Colon (tissue), 2 donors: Measurements from ENCODE around the gene TMEM266.

Source experiments
- FAIRE-seq: peaks from 2 replicates; lab custom pipeline; 2012; peaks lifted over from hg19 to GRCh38; lab: Jason Lieb, UNC
- donor health status: control.
- donor health status: control.

TMEM266 gene

GRCh38 chr15:76162784-76163456 lies 103.1 kb downstream of the TMEM266 start:
- FAIRE-seq: no peak

DNA sequence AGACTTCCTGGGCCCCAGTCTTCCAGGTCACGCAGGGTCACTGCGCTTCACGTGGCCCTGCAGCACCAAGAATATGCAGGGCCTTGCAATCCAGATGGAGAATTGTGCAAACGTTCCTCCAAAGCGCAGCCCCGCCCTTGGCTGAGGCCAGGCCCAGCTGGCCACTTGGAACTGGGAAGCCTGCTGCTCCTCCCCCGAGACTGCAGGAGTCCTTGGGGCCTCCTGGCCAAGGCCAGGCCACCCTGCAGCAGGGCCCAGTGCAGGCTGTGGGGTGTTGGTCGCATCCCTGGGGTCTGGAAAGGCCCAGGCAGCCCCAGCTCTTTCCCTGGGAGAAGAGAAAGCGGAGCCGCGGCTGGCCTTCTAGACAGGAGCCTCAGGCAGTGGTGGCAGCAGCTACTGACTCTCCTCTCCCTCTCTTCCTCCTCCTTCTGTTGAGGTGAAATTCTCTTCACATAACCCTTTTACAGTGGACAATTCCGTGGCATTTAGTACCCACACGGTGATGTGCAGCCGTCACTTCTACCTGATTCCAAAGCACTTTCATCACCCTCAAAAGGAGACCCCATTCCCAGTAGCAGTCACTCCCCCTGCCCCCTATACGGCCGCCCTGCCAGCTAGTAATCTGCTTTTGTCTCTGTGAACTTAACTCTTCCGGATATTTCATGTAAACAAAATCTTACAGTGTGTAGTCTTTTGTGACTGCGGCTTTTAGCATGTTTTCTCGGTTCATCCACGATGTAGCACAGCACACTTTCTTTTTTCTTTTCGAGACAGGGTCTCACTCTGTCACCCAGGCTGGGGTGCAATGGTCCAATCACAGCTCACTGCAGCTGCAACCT lies 103.9 kb downstream of the TMEM266 start:
- no peak for FAIRE-seq

- FAIRE-seq: no peak
Measured at GRCh38 chr15:76164602-76165001, 104.8 kb downstream of the TMEM266 start.

DNA sequence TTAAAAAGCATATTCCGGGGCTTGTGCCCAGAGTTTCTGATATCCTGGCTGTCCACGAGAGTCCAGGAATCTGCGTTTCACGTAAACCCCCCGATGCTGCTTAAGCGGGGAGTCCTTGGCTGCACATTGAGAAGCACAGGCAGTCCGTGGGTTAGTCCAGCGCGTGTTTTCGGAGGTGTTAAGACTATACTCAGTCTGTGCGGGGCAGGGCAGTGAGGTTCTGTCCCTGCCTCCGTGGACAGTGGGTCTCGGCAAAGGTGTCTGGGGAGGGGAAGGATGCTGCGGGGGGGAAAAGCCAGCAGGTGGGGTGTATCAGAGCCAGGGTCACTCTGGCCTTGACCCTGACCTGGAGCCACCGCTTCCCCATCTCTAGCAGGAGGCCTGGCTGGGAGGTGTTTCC lies 106.2 kb downstream of the TMEM266 start:
- no peak for FAIRE-seq

GRCh38 chr15:76168237-76168984 lies 108.6 kb downstream of the TMEM266 start:
- no peak for FAIRE-seq

DNA sequence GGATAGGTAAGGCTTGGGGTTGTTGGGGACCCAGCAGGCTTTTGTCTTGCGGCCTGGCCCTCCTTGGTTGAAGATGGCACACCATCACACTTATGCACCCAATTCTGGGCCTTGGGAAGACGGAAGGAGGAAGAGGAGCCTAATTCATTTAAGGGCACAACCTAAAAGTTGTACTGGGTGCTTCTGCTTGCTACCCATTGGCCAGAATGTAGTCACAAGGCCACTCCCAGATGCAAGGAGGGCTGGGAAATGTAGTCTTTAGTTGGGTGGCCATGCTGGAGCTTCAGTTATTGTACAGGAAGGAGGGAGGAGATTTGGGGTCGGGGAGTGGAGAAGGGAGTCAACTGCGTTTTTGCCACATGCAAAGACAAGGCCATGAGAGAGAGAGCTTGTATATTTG lies 109.2 kb downstream of the TMEM266 start:
- no peak for FAIRE-seq

DNA sequence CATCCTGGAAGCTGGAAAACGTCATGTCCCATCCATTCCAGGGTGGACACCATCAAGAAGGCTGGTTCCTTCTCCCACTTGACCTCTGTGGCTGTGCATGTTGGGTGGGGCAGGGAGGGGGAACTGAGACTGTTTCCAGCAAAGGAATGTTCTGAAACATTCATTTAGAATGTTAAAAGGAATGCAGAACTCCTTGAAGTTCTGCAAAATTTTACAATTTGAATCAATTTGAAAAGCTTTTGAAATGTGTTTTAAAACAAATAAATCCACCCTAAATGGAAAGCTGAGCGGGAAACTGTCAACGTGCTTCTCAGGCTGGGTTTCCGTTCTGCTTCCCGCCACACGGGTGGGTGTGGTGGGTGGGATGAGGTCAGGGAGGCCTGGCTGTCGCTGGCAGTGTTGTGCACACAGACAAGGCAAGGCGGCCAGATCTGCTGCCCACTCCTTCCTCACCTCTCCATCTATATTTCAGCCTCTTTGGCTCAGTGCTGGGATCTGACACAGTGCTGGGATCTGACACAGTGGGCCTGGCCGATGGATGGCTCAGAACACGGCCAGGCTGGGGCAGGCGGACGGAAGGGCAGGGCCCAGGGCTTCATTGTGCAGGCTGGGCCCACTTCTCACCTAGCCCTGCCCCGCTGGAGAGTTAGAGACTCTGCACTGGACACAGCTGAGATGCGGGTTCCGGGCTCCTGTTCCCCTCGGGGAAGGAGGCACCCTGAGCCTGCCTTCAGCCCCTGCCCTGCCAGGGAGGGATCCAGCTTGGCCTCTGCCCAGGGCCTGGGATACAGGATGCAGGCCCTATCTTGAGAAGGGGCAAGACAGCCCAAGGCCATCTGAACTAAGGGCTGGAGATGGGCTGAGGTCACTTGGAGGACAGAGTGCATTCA lies 110.4 kb downstream of the TMEM266 start:
- no peak for FAIRE-seq

DNA sequence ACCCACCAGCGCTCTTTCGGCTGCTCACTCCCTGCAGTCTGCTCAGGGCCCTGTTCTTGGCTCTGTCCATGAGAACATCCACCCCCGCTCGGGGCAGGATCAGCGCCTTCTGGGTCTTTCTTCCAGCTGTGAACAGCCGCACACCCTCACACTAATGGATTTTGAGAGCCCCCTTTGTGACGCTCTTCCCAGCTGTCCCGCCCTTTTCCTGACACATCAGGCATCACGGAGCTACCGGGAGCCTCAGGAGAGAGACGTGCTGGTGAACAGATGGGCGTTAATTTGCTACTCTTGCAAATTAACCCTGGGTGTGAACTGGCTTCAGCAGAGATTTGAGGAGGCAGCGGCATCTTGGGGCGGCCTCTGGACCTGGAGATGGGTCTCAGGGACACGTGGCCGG lies 113.0 kb downstream of the TMEM266 start:
- no peak for FAIRE-seq

- no peak for FAIRE-seq
Measured at GRCh38 chr15:76173317-76173834, 113.6 kb downstream of the TMEM266 start.

- no peak for FAIRE-seq
Measured at GRCh38 chr15:76174654-76175053, 114.9 kb downstream of the TMEM266 start.

- no peak for FAIRE-seq
Measured at GRCh38 chr15:76175442-76175841, 115.7 kb downstream of the TMEM266 start.

GRCh38 chr15:76176059-76176458 lies 116.3 kb downstream of the TMEM266 start:
- no peak for FAIRE-seq

- FAIRE-seq: no peak
Measured at GRCh38 chr15:76176487-76177085, 116.8 kb downstream of the TMEM266 start.

DNA sequence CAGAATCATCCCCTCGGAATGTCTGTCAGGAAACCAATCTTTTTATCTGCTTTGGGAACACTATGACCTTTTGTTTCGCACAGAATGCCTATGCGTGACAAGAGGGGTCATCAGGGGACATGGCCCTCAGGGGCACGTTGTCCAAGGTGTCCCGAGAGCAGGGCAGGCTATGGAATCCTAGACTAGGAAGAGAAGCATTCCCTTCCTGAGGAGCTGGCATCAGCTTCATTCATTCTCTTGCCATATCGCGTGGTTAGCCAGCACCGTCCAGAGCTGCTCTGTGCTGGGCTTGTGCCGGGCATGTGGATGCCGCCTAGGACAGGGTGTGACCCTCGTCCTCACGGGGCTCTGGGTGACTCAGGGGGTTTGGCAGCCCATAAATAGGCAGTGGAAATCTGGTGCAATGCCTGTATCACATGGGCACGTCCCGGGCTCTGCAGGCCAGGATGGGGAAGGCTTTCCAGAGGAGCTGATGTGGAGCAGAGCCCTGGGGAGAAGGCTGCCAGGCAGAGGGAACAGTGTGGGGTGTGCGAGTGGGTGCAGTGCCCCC lies 117.8 kb downstream of the TMEM266 start:
- FAIRE-seq: no peak

GRCh38 chr15:76178296-76179000 lies 118.7 kb downstream of the TMEM266 start:
- FAIRE-seq: no peak

GRCh38 chr15:76179023-76179422 lies 119.2 kb downstream of the TMEM266 start:
- no peak for FAIRE-seq

- no peak for FAIRE-seq
Measured at GRCh38 chr15:76180321-76180720, 120.5 kb downstream of the TMEM266 start.

DNA sequence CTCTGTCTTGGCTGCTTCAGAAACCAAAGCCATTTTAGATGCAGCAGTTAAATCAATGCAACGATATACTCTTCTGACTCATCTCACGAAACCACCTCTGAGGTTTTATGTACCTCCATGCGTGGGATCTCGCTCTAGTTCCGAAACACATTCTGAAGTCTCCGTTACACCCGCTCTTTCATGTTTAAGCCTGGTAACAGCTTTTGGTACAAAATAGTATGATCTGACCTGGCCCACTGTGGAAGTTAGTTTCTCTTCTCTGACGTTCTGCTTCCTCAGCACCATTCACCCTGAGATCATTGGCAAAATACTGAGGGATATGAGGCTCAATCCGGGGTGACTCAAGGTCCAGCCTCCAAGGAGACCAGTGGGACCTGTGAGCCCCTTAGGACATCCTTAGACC lies 121.9 kb downstream of the TMEM266 start:
- FAIRE-seq: no peak

DNA sequence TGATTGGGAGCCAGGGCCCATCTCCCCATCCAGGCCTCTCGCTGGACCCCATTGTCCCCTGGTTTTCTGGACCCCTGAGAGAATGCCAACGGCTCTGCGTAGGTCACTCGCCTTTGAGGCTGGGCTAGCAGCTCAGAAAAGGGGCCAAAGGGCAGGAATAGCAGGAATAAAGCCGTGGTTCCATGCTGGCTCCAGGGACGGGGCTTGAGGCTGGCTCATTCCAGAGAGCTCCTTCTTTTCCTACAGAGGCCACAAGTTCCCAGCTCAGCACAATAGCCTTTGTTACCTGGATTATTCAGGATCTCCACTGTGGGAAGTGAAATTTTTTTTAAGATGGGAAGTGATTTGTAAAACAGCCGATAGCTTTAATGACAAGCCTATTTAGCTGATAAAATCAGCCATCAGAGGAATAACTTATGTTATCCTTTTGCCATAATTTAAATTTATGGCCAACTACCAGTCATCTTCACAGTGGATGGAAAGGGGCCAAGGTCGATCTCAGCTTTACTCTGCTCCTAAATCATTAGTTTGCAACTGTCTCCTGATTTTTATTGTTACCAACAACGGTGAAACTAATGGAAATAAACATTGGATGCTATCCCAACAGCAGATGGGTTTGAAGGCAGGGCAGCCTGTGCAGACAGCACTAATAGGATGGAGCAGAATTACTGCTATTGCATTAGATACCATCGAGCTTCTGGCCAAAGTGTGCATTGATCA lies 124.3 kb downstream of the TMEM266 start:
- FAIRE-seq: no peak

DNA sequence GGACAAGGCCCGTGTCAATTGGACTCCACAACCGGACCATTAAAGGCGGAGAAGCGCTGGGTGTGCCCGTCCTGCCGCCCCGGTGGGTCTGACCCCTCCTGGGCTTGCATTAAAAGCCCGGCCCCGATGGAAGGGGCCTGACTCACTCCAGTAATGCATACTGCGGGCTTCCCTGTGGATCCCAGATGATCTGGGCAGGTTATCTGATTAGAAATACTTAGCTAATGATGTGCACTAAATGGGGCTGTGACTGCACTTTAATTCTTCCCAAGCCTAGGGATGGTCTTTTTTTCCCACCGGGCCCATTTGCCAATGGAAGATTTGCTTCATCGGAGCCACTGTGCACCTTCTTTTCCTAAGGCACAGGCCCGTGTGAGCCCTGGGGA lies 124.9 kb downstream of the TMEM266 start:
- no peak for FAIRE-seq
